ENCODE data around the gene OSR1. TPM values are rescaled to one million over a fixed set of nuclear protein-coding genes. Genes with fewer than 3 reads are reported as not detected.

Gene OSR1
- total and polyA plus RNA-seq, 10 of the 15 experiments (the other 5 are each of a cell fraction or from before 2014, with no cell fraction given): not detected

DNA sequence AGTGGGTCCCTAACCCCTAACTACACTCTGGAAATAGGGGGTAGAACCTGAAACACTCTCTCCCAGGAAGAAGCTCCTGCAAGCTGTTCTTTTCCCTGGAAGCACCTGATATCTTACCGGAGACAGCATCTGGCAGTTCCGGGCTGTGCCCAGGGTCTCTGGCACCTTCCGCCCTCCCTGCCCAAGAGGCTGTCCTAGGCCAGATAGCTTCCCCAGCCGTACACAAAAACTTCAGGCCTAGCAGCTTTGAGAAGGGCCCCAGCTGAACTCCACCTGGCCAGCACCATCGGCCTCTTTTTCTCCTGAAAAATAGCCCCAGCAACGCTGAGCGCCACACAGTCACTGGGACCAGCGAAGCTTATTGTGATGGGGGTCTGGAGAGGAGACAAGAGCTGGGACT is 9.7 kb downstream of the OSR1 start:
- Histone ChIP-seq H3K27me3 (replicated peaks in 1 of 2; ENCODE audit: control insufficient read depth in 2 of 2, insufficient read depth in 2 of 2, low read length in 1 of 2) (peaks cover 7 to 15% of the 10 kb centered on the region in 2 experiments), H4K20me1 (ENCODE audit: control insufficient read depth, insufficient read depth) (no peaks in the 10 kb centered on the region), H2AFZ (ENCODE audit: control insufficient read depth, low read depth, low read length) (peak overlapping the region; percentile 94; the same call in 1 of the 2 replicates), H3K27ac (ENCODE audit: control insufficient read depth, insufficient read depth) (no peak overlapping the region), H3K4me1 (ENCODE audit: control insufficient read depth, insufficient read depth, low read length) (peaks cover 6% of the 10 kb centered on the region), H3K4me3 (no peak overlapping the region), H3K9ac (ENCODE audit: control insufficient read depth, insufficient read depth, low read length) (no peak overlapping the region), H3K36me3 (ENCODE audit: control insufficient read depth in 2 of 2, insufficient read depth in 2 of 2, low read length in 1 of 2) (no peaks in the 10 kb centered on the region; a peak in 1 of 4 replicates), H3K9me3 (replicated peaks; ENCODE audit: control insufficient read depth, insufficient read depth, low read length) (no peaks in the 10 kb centered on the region), H3K79me2 (ENCODE audit: control insufficient read depth, insufficient read depth, low read length) (peaks cover 13% of the 10 kb centered on the region), H3K4me2 (ENCODE audit: control insufficient read depth, insufficient read depth) (peak overlapping the region; percentile 96; the same call in 1 of the 2 replicates)
- ATAC-seq (no peak), FAIRE-seq (no peak), DNase-seq (ENCODE audit: low read depth, low spot score) (no peak)
- ChIA-PET CTCF (interaction anchor here (0.5 to 1.4 kb wide), 3 partner anchors 9 to 515 kb away, joined by 3 to 4 read pairs (median 3); no protein-coding TSS in a partner anchor), RAD21 (ENCODE audit: unreplicated experiment) (no interaction called here), SMC1A (ENCODE audit: uncharacterized antibody, unreplicated experiment) (interaction anchor here (1.8 kb wide), 1 partner anchor 20 kb away, joined by 7 read pairs; no protein-coding TSS in a partner anchor), POLR2A (interaction anchor here (0.5 to 0.8 kb wide), 2 partner anchors 27 to 193 kb away, joined by 3 read pairs; no protein-coding TSS in a partner anchor)
- WGBS (ENCODE audit: insufficient coverage, insufficient replicate concordance, low lambda C conversion rate, missing lambda C conversion rate): 95% methylated on average over 8 of the region's 8 CpGs
- intact Hi-C loops (cut with micrococcal nuclease; ENCODE audit: unreplicated experiment): loop anchor here (1.0 to 10.0 kb wide), 2 partner anchors 788 to 804 kb away; partner anchors contain the start of gene RDH14
- TF ChIP-seq HDGF (IDR thresholded peaks at IDR 0.05) (no peak), BCL11A (IDR thresholded peaks at IDR 0.05; ENCODE audit: low read depth, low read length) (no peak), MYB (IDR thresholded peaks at IDR 0.05; ENCODE audit: borderline replicate concordance, low read depth, low read length) (no peak), RELB (IDR thresholded peaks at IDR 0.05; ENCODE audit: low read depth) (no peak), BRCA1 (IDR thresholded peaks at IDR 0.05; ENCODE audit: low read depth, low read length) (no peak), BHLHE40 (IDR thresholded peaks at IDR 0.05; ENCODE audit: borderline replicate concordance in 1 of 2, low read depth in 2 of 2, low read length in 1 of 2) (no peak), ZNF622 (IDR thresholded peaks at IDR 0.05) (no peak), ZNF217 (IDR thresholded peaks at IDR 0.05) (no peak), ASH2L (IDR thresholded peaks at IDR 0.05; ENCODE audit: borderline replicate concordance, low read depth) (no peak), CEBPB (IDR thresholded peaks at IDR 0.05; ENCODE audit: borderline replicate concordance in 1 of 2, low read depth in 2 of 2, low read length in 2 of 2) (no peak), ELK1 (IDR thresholded peaks at IDR 0.05; ENCODE audit: low read depth, low read length) (no peak), SUPT20H (IDR thresholded peaks at IDR 0.05; ENCODE audit: borderline replicate concordance, control insufficient read depth, low read depth, low read length) (no peak), NR2C1 (IDR thresholded peaks at IDR 0.05) (no peak), ZBED1 (IDR thresholded peaks at IDR 0.05; ENCODE audit: borderline replicate concordance) (no peak), TCF3 (IDR thresholded peaks at IDR 0.05; ENCODE audit: borderline replicate concordance, insufficient read depth, low read depth, low read length) (no peak), CHD1 (IDR thresholded peaks at IDR 0.05; ENCODE audit: low read depth, low read length) (no peak), MXI1 (IDR thresholded peaks at IDR 0.05; ENCODE audit: low read depth, low read length) (no peak), POLR2AphosphoS5 (IDR thresholded peaks at IDR 0.05; ENCODE audit: low read length) (no peak)
- TF ChIP-seq, protein P1, sequence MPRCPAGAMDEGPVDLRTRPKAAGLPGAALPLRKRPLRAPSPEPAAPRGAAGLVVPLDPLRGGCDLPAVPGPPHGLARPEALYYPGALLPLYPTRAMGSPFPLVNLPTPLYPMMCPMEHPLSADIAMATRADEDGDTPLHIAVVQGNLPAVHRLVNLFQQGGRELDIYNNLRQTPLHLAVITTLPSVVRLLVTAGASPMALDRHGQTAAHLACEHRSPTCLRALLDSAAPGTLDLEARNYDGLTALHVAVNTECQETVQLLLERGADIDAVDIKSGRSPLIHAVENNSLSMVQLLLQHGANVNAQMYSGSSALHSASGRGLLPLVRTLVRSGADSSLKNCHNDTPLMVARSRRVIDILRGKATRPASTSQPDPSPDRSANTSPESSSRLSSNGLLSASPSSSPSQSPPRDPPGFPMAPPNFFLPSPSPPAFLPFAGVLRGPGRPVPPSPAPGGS (IDR thresholded peaks at IDR 0.05; ENCODE audit: borderline replicate concordance, insufficient read depth, low read depth, low read length, poor library complexity, severe bottlenecking): no peak
- no TSS peak for BruUV-seq (replicated peaks)
- in situ Hi-C loops (cut with MboI): no loop called here
